GM12878 (cell line): ENCODE data around the gene AATF. TPM values are rescaled to one million over a fixed set of nuclear protein-coding genes. Genes with fewer than 3 reads are reported as not detected.

Experiments
- ATAC-seq: fragments of 200-7000 bp; cut with Tn5 transposase; 3 replicates; pipeline ENCODE4 v1.9.1; 2020; ENCODE audit warnings: mild to moderate bottlenecking, moderate library complexity
- BruUV-seq: library from RNA; stranded (reverse); fragments of 400-500 nt; replicated peaks from 2 replicates; lab custom pipeline; 2021; lab: Mats Ljungman, UMichigan
- CTCF ChIA-PET: fragments of 300-600 bp; sonication (Branson Sonifier 250); formaldehyde crosslinking; extraction: SDS; loops from one replicate; lab custom pipeline; 2021; ENCODE audit warnings: inconsistent platforms; lab: Yijun Ruan, JAX
- POLR2A ChIA-PET: fragments of 350-600 bp; formaldehyde crosslinking; extraction: SDS; loops from one replicate; lab custom pipeline; 2021; ENCODE audit warnings: inconsistent platforms; lab: Charles Lee
- RAD21 ChIA-PET: fragments of 300-600 bp; sonication (Branson Sonifier 250); formaldehyde crosslinking; loops from one replicate; lab custom pipeline; 2023; ENCODE audit warnings: antibody characterized with exemption; ENCODE audit not compliant: unreplicated experiment; lab: Charles Lee
- SMC1A ChIA-PET: fragments of 300-600 bp; sonication (Branson Sonifier 250); formaldehyde crosslinking; loops from one replicate; lab custom pipeline; 2023; ENCODE audit not compliant: unreplicated experiment, uncharacterized antibody; lab: Charles Lee
- DNase-seq: peaks from one replicate; pipeline ENCODE4 v3.0.0-alpha.2; 2011; ENCODE audit warnings: low read depth, low spot score
- FAIRE-seq: peaks from 3 replicates; lab custom pipeline; 2011; peaks lifted over from hg19 to GRCh38; lab: Jason Lieb, UNC
- H2AFZ ChIP-seq: 2 replicates; pipeline ENCODE4 v1.6.0; 2011; ENCODE audit warnings: low read depth, low read length, control low read depth; ENCODE audit not compliant: control insufficient read depth
- H3K27ac ChIP-seq: 2 replicates; pipeline ENCODE4 v1.5.1; 2011; ENCODE audit warnings: control low read depth; ENCODE audit not compliant: control insufficient read depth, insufficient read depth
- H3K27me3 ChIP-seq, 2 experiments: replicated peaks in 1 of 2; 2 replicates each; pipeline versions ENCODE4 v1.6.0 to v1.6.1; 2011; ENCODE audit warnings: low read length in 1 of 2; ENCODE audit not compliant: control insufficient read depth in 2 of 2, insufficient read depth in 2 of 2
- H3K36me3 ChIP-seq, 2 experiments: 2 replicates each; pipeline ENCODE4 v1.5.1; 2011; ENCODE audit warnings: low read length in 1 of 2; ENCODE audit not compliant: control insufficient read depth in 2 of 2, insufficient read depth in 2 of 2
- H3K4me1 ChIP-seq: 2 replicates; pipeline ENCODE4 v1.6.1; 2011; ENCODE audit warnings: mild to moderate bottlenecking, low read length, moderate library complexity, mixed read lengths; ENCODE audit not compliant: control insufficient read depth, insufficient read depth
- H3K4me2 ChIP-seq: 2 replicates; pipeline ENCODE4 v1.6.0; 2011; ENCODE audit warnings: control low read depth; ENCODE audit not compliant: control insufficient read depth, insufficient read depth
- H3K4me3 ChIP-seq: fragments of 200-600 bp; sonication (generic); 2 replicates; pipeline ENCODE4 v1.5.1; 2016
- H3K79me2 ChIP-seq: 2 replicates; pipeline ENCODE4 v1.6.0; 2011; ENCODE audit warnings: low read length; ENCODE audit not compliant: control insufficient read depth, insufficient read depth
- H3K9ac ChIP-seq: 2 replicates; pipeline ENCODE4 v1.8.0; 2011; ENCODE audit warnings: low read length, control low read depth, mixed read lengths; ENCODE audit not compliant: control insufficient read depth, insufficient read depth
- H3K9me3 ChIP-seq: replicated peaks from 3 replicates; pipeline ENCODE4 v1.5.1; 2011; ENCODE audit warnings: mild to moderate bottlenecking, low read length; ENCODE audit not compliant: control insufficient read depth, insufficient read depth
- H4K20me1 ChIP-seq: 2 replicates; pipeline ENCODE4 v1.6.0; 2011; ENCODE audit not compliant: control insufficient read depth, insufficient read depth
- BCL3 ChIP-seq: IDR thresholded peaks from 2 replicates; pipeline ENCODE4 v1.6.1; 2011; ENCODE audit warnings: borderline replicate concordance, low read depth, mild to moderate bottlenecking, moderate library complexity, low read length; ENCODE audit not compliant: insufficient read depth, poor library complexity, severe bottlenecking
- CBX5 ChIP-seq: sonication (generic); IDR thresholded peaks from 2 replicates; pipeline ENCODE4 v1.6.1; 2016; ENCODE audit warnings: low read depth, moderate library complexity, mild to moderate bottlenecking, inconsistent platforms
- ETV6 ChIP-seq, 2 experiments: fragments of 450-650 bp in 1 of 2; IDR thresholded peaks in 1 of 2; conservative IDR thresholded peaks in 1 of 2; 2 replicates each; pipeline ENCODE4 v1.6.1; 2014; ENCODE audit warnings: antibody characterized with exemption in 1 of 2, borderline replicate concordance in 1 of 2, low read depth in 1 of 2, mild to moderate bottlenecking in 1 of 2, moderate library complexity in 1 of 2
- IRF5 ChIP-seq: fragments of 450-650 bp; IDR thresholded peaks from 2 replicates; pipeline ENCODE4 v1.6.1; 2017; ENCODE audit warnings: borderline replicate concordance
- LARP7 ChIP-seq: fragments of 450-650 bp; IDR thresholded peaks from 2 replicates; pipeline ENCODE4 v1.6.1; 2017; ENCODE audit warnings: mild to moderate bottlenecking
- NFYB ChIP-seq: IDR thresholded peaks from 2 replicates; pipeline ENCODE4 v1.6.1; 2011; ENCODE audit warnings: low read depth, mild to moderate bottlenecking, low read length, improper control_type of control experiment, moderate library complexity; ENCODE audit not compliant: insufficient read depth
- REST ChIP-seq: IDR thresholded peaks from 2 replicates; pipeline ENCODE4 v1.6.1; 2012; ENCODE audit warnings: mild to moderate bottlenecking, low read depth, low read length
- SMC3 ChIP-seq: IDR thresholded peaks from 2 replicates; pipeline ENCODE4 v1.6.1; 2011; ENCODE audit warnings: low read length, improper control_type of control experiment, borderline replicate concordance
- WGBS: methylation state at CpG from one replicate; pipeline ENCODE4 v1.1.6; 2016; ENCODE audit warnings: low lambda C conversion rate; ENCODE audit not compliant: insufficient replicate concordance, insufficient coverage; ENCODE audit errors: missing lambda C conversion rate; 5-methylcytosine and 5-hydroxymethylcytosine counted together
- in situ Hi-C: fragments of 300-500 bp; cut with MboI; formaldehyde crosslinking; loops from 9 replicates; pipeline ENCODE4 v1.14.3; 2018; ENCODE audit warnings: mixed read lengths
- intact Hi-C: fragments of 100-400 bp; cut with micrococcal nuclease; formaldehyde crosslinking; loops from one replicate; pipeline ENCODE4 v1.14.2; 2022; ENCODE audit not compliant: unreplicated experiment
- polyA plus RNA-seq, 11 experiments: library from polyadenylated mRNA; depleted of rRNA in 4 of 11; unstranded in 6 of 11; stranded (reverse) in 5 of 11; fragments of >200 nt; fragmentation: Nextera tagmentation in 4 of 11; fragmentation: Illumina TruSeq in 1 of 11; extraction: Ambion mirVana in 4 of 11; extraction: Trizol in 1 of 11; gene quantifications; 1 replicate in 1 of 11; 2 replicates in 10 of 11; pipeline versions ENCODE4 v1.2.1 to v1.2.3, GENCODE V29; 2011 to 2016; ENCODE audit warnings: inconsistent platforms in 2 of 11, missing spikeins in 2 of 11, low read depth in 1 of 11
- total RNA-seq, 4 experiments: library from RNA; depleted of rRNA in 3 of 4; stranded (reverse); fragments of >200 nt in 3 of 4; fragmentation: Illumina TruSeq in 1 of 4; extraction: Trizol in 1 of 4; gene quantifications; 2 replicates each; pipeline versions ENCODE4 v1.2.1 to v1.2.3, GENCODE V29; 2013 to 2021
- TF ChIP-seq, protein P1 (sequence below): fragments of 450-650 bp; IDR thresholded peaks from 2 replicates; pipeline ENCODE4 v1.6.1; 2017; ENCODE audit warnings: mild to moderate bottlenecking, moderate library complexity

AATF gene
- total and polyA plus RNA-seq, 10 of the 15 experiments (the other 5 are each of a cell fraction or from before 2014, with no cell fraction given), result 36.8 to 110 (median 77.9) TPM

- ChIA-PET CTCF (no interaction called here), SMC1A (no interaction called here), POLR2A (no interaction called here), RAD21 (interaction anchor here (0.9 kb wide), 1 partner anchor 19 kb away, joined by 3 read pairs; no protein-coding TSS in a partner anchor)
- Histone ChIP-seq H3K9me3 (no peaks in the 10 kb centered on the region), H3K27me3 (no peaks in the 10 kb centered on the region), H3K4me3 (no peak overlapping the region), H3K27ac (no peak overlapping the region), H4K20me1 (no peaks in the 10 kb centered on the region), H3K36me3 (no peaks in the 10 kb centered on the region), H3K4me1 (no peaks in the 10 kb centered on the region), H3K9ac (no peak overlapping the region), H2AFZ (no peak overlapping the region), H3K79me2 (no peaks in the 10 kb centered on the region), H3K4me2 (no peak overlapping the region)
- FAIRE-seq (no peak), ATAC-seq (no peak), DNase-seq (no peak)
- WGBS, result 55% methylated on average over 25 of the region's 25 CpGs
- intact Hi-C loops, result no loop called here
- in situ Hi-C loops, result loop anchor here (25.0 kb wide), 1 partner anchor 454 kb away; the partner anchor contains the start of gene MRM1
- no TSS peak for BruUV-seq
- TF ChIP-seq REST, result no peak
- TF ChIP-seq NFYB, result no peak
- no peak for TF ChIP-seq SMC3
- TF ChIP-seq LARP7, result no peak
- TF ChIP-seq ETV6 (conservative IDR thresholded peaks at IDR 0.05 in 1 of 2, IDR thresholded peaks at IDR 0.05 in 1 of 2; ENCODE audit: borderline replicate concordance in 1 of 2, low read depth in 1 of 2), result no peak
- no peak for TF ChIP-seq IRF5
- TF ChIP-seq, protein P1, sequence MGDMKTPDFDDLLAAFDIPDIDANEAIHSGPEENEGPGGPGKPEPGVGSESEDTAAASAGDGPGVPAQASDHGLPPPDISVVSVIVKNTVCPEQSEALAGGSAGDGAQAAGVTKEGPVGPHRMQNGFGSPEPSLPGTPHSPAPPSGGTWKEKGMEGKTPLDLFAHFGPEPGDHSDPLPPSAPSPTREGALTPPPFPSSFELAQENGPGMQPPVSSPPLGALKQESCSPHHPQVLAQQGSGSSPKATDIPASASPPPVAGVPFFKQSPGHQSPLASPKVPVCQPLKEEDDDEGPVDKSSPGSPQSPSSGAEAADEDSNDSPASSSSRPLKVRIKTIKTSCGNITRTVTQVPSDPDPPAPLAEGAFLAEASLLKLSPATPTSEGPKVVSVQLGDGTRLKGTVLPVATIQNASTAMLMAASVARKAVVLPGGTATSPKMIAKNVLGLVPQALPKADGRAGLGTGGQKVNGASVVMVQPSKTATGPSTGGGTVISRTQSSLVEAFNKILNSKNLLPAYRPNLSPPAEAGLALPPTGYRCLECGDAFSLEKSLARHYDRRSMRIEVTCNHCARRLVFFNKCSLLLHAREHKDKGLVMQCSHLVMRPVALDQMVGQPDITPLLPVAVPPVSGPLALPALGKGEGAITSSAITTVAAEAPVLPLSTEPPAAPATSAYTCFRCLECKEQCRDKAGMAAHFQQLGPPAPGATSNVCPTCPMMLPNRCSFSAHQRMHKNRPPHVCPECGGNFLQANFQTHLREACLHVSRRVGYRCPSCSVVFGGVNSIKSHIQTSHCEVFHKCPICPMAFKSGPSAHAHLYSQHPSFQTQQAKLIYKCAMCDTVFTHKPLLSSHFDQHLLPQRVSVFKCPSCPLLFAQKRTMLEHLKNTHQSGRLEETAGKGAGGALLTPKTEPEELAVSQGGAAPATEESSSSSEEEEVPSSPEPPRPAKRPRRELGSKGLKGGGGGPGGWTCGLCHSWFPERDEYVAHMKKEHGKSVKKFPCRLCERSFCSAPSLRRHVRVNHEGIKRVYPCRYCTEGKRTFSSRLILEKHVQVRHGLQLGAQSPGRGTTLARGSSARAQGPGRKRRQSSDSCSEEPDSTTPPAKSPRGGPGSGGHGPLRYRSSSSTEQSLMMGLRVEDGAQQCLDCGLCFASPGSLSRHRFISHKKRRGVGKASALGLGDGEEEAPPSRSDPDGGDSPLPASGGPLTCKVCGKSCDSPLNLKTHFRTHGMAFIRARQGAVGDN, result no peak
- TF ChIP-seq CBX5, result no peak
- TF ChIP-seq BCL3, result no peak
Measured at GRCh38 chr17:37066322-37067255, 117.8 kb downstream of the AATF start.
